ENCODE data around the gene MED15.

- TF ChIP-seq CTCF (IDR thresholded peaks at IDR 0.05; ENCODE audit: low read depth, low read length, poor library complexity, severe bottlenecking) (no peak), EZH2phosphoT487 (IDR thresholded peaks at IDR 0.05; ENCODE audit: borderline replicate concordance, low read length) (no peak)
Observed at GRCh38 chr22:20589614-20590476, 82.4 kb downstream of the MED15 start.
